GM15510 (cell line): ENCODE data around the gene CEP250.

Source experiments
- POLR2A ChIP-seq: IDR thresholded peaks from 3 replicates; pipeline ENCODE4 v1.6.1; 2011; ENCODE audit warnings: borderline replicate concordance; ENCODE audit not compliant: insufficient read length; ENCODE audit errors: extremely low read depth

CEP250 gene

GRCh38 chr20:35446356-35447078, 8.9 kb upstream of the CEP250 start:
- no peak for TF ChIP-seq POLR2A

GRCh38 chr20:35447082-35447789, 8.2 kb upstream of the CEP250 start:
- no peak for TF ChIP-seq POLR2A

GRCh38 chr20:35448788-35449373, 6.5 kb upstream of the CEP250 start:
- TF ChIP-seq POLR2A: no peak

- no peak for TF ChIP-seq POLR2A
These were observed 4.1 kb upstream of the CEP250 start for GRCh38 chr20:35451295-35451694.

GRCh38 chr20:35453647-35454046, 1.8 kb upstream of the CEP250 start:
- TF ChIP-seq POLR2A: no peak

- no peak for TF ChIP-seq POLR2A
These were observed 3.0 kb downstream of the CEP250 start for GRCh38 chr20:35458388-35458787.

GRCh38 chr20:35461620-35462019, 6.2 kb downstream of the CEP250 start:
- no peak for TF ChIP-seq POLR2A

GRCh38 chr20:35462351-35462750, 7.0 kb downstream of the CEP250 start:
- no peak for TF ChIP-seq POLR2A

- no peak for TF ChIP-seq POLR2A
These were observed 8.3 kb downstream of the CEP250 start for GRCh38 chr20:35463455-35464300.

- no peak for TF ChIP-seq POLR2A
These were observed 10.6 kb downstream of the CEP250 start for GRCh38 chr20:35465976-35466375.

- no peak for TF ChIP-seq POLR2A
These were observed 11.5 kb downstream of the CEP250 start for GRCh38 chr20:35466856-35467255.

GRCh38 chr20:35467339-35468224, 12.2 kb downstream of the CEP250 start:
- no peak for TF ChIP-seq POLR2A

GRCh38 chr20:35468671-35469334, 13.4 kb downstream of the CEP250 start:
- TF ChIP-seq POLR2A: no peak
